KMS-11 (cell line): Measurements from ENCODE around the gene IL1RAPL2.

Experiments used
- H2AFZ ChIP-seq: fragments of 200-600 bp; sonication (generic); 2 replicates; pipeline ENCODE4 v1.6.1; 2016; ENCODE audit warnings: antibody characterized with exemption, mixed run types, low read depth
- H3K27ac ChIP-seq: fragments of 200-600 bp; sonication (generic); 2 replicates; pipeline ENCODE4 v1.6.1; 2016; ENCODE audit warnings: mild to moderate bottlenecking, mixed run types
- H3K27me3 ChIP-seq: fragments of 200-600 bp; sonication (generic); 2 replicates; pipeline ENCODE4 v1.6.1; 2017; ENCODE audit warnings: mild to moderate bottlenecking, low read depth, mixed run types, moderate library complexity; ENCODE audit not compliant: insufficient read depth
- H3K36me3 ChIP-seq: fragments of 200-600 bp; sonication (generic); 2 replicates; pipeline ENCODE4 v1.6.1; 2017; ENCODE audit warnings: mild to moderate bottlenecking, mixed run types; ENCODE audit not compliant: insufficient read depth
- H3K4me1 ChIP-seq: fragments of 200-600 bp; sonication (generic); 2 replicates; pipeline ENCODE4 v1.6.1; 2016; ENCODE audit warnings: mild to moderate bottlenecking, low read depth, mixed run types; ENCODE audit not compliant: poor library complexity, severe bottlenecking
- H3K4me2 ChIP-seq: fragments of 200-600 bp; sonication (generic); 2 replicates; pipeline ENCODE4 v1.7.0; 2016; ENCODE audit warnings: mild to moderate bottlenecking, mixed run types
- H3K4me3 ChIP-seq: fragments of 200-600 bp; sonication (generic); IDR thresholded peaks from 2 replicates; pipeline ENCODE4 v1.6.1; 2017; ENCODE audit warnings: low read depth, low read length, mixed read lengths; ENCODE audit not compliant: insufficient read depth
- H3K79me2 ChIP-seq: fragments of 200-600 bp; sonication (generic); 2 replicates; pipeline ENCODE4 v1.6.1; 2016; ENCODE audit warnings: low read depth, mixed run types; ENCODE audit not compliant: insufficient read depth
- H3K9ac ChIP-seq: fragments of 200-600 bp; sonication (generic); 2 replicates; pipeline ENCODE4 v1.6.1; 2016; ENCODE audit warnings: mild to moderate bottlenecking, mixed run types
- H4K20me1 ChIP-seq: fragments of 200-600 bp; sonication (generic); 2 replicates; pipeline ENCODE4 v1.6.1; 2016; ENCODE audit warnings: mild to moderate bottlenecking, mixed run types; ENCODE audit not compliant: insufficient read depth
- TF ChIP-seq, protein P1 (sequence below): fragments of 200-600 bp; sonication (generic); conservative IDR thresholded peaks from 2 replicates; pipeline ENCODE4 v1.6.1; 2017; ENCODE audit warnings: low read depth, mild to moderate bottlenecking, antibody characterized with exemption, low read length, moderate library complexity, mixed read lengths

Gene IL1RAPL2

DNA sequence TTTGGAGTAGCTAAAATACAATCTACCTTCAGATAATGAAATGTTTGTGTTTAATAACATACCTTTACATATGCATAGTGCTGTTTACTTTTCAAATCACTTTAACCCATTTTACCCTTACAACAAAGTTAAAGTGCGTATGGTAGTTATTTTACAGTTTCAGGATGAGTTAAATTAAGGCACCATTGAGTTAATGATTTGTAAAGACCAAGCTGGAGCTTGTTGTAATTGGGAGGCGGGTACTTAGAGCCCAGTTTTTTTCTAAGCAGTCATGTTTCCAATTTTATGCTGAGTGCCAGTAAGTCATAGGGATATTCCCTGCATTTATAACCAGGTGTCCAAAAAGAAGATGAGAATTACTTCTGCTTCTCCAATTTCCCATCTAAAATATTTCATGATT, 1172.2 kb downstream of the IL1RAPL2 start:
- H3K4me2 ChIP-seq: no peak overlapping the region
- TF ChIP-seq, protein P1, sequence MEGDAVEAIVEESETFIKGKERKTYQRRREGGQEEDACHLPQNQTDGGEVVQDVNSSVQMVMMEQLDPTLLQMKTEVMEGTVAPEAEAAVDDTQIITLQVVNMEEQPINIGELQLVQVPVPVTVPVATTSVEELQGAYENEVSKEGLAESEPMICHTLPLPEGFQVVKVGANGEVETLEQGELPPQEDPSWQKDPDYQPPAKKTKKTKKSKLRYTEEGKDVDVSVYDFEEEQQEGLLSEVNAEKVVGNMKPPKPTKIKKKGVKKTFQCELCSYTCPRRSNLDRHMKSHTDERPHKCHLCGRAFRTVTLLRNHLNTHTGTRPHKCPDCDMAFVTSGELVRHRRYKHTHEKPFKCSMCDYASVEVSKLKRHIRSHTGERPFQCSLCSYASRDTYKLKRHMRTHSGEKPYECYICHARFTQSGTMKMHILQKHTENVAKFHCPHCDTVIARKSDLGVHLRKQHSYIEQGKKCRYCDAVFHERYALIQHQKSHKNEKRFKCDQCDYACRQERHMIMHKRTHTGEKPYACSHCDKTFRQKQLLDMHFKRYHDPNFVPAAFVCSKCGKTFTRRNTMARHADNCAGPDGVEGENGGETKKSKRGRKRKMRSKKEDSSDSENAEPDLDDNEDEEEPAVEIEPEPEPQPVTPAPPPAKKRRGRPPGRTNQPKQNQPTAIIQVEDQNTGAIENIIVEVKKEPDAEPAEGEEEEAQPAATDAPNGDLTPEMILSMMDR: no peak
- no peaks in the 10 kb centered on the region for H4K20me1 ChIP-seq
- H3K27ac ChIP-seq: no peak overlapping the region
- H3K4me3 ChIP-seq: no peak overlapping the region
- H2AFZ ChIP-seq: no peak overlapping the region
- no peaks in the 10 kb centered on the region for H3K27me3 ChIP-seq
- no peaks in the 10 kb centered on the region for H3K36me3 ChIP-seq
- no peaks in the 10 kb centered on the region for H3K79me2 ChIP-seq
- H3K9ac ChIP-seq: no peak overlapping the region
- no peaks in the 10 kb centered on the region for H3K4me1 ChIP-seq

DNA sequence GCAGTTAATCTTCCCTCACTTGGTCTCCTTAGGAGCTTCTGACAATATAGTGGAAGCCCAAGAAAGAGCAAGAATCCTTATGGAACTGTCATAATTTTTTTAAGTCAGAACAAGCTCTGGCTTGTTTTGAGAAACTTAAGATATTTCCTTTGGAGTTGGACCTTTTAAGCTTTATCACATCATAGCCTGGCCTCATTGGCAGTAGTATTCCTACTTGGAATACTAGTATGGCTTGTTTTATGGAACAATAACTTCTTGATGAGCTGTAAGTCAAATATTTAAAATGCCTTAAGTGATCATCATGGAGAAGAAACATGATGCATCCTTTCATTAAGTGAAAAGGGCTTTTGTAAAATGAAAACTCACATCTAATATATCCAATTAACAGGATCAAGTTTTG, 1178.3 kb downstream of the IL1RAPL2 start:
- no peaks in the 10 kb centered on the region for H3K36me3 ChIP-seq
- no peak overlapping the region for H3K4me3 ChIP-seq
- no peak overlapping the region for H2AFZ ChIP-seq
- no peak overlapping the region for H3K27ac ChIP-seq
- no peaks in the 10 kb centered on the region for H4K20me1 ChIP-seq
- no peak overlapping the region for H3K9ac ChIP-seq
- no peaks in the 10 kb centered on the region for H3K4me1 ChIP-seq
- no peaks in the 10 kb centered on the region for H3K27me3 ChIP-seq
- TF ChIP-seq, protein P1: no peak
- H3K79me2 ChIP-seq: no peaks in the 10 kb centered on the region
- H3K4me2 ChIP-seq: no peak overlapping the region

- Histone ChIP-seq H3K27me3 (no peaks in the 10 kb centered on the region), H3K4me1 (no peaks in the 10 kb centered on the region), H3K9ac (no peak overlapping the region), H4K20me1 (no peaks in the 10 kb centered on the region), H3K4me3 (no peak overlapping the region), H3K79me2 (no peaks in the 10 kb centered on the region), H3K36me3 (no peaks in the 10 kb centered on the region), H2AFZ (no peak overlapping the region), H3K27ac (no peak overlapping the region), H3K4me2 (no peak overlapping the region)
- TF ChIP-seq, protein P1: no peak
These were observed 1178.9 kb downstream of the IL1RAPL2 start for GRCh38 chrX:105744946-105745345.

GRCh38 chrX:105745863-105746262, 1179.9 kb downstream of the IL1RAPL2 start:
- H3K27me3 ChIP-seq: no peaks in the 10 kb centered on the region
- H2AFZ ChIP-seq: no peak overlapping the region
- H3K27ac ChIP-seq: no peak overlapping the region
- H3K9ac ChIP-seq: no peak overlapping the region
- H3K4me1 ChIP-seq: no peaks in the 10 kb centered on the region
- TF ChIP-seq, protein P1: no peak
- H3K36me3 ChIP-seq: no peaks in the 10 kb centered on the region
- no peak overlapping the region for H3K4me3 ChIP-seq
- no peaks in the 10 kb centered on the region for H4K20me1 ChIP-seq
- H3K79me2 ChIP-seq: no peaks in the 10 kb centered on the region
- no peak overlapping the region for H3K4me2 ChIP-seq
